Measurements from ENCODE around the gene DIPK1B.
"Not testable (repeated sequence)": the region's sequence is repeated elsewhere in the genome, so short reads cannot be mapped to it uniquely, and the experiment has no call there.

Gene DIPK1B

GRCh38 chr9:136698635-136699246 lies 13.6 kb upstream of the DIPK1B start:
- DNase-seq (ENCODE audit: low spot score) = no peak

- DNase-seq (ENCODE audit: low spot score) = no peak
Measured at GRCh38 chr9:136700304-136700703, 12.1 kb upstream of the DIPK1B start.

- DNase-seq (ENCODE audit: low spot score) = peak; percentile 72
Measured at GRCh38 chr9:136700959-136701667, 11.3 kb upstream of the DIPK1B start.

GRCh38 chr9:136701668-136702053 lies 10.7 kb upstream of the DIPK1B start:
- DNase-seq (ENCODE audit: low spot score) = no peak

- DNase-seq (ENCODE audit: low spot score) = peak; percentile 84
Measured at GRCh38 chr9:136703276-136703860, 9.0 kb upstream of the DIPK1B start.

GRCh38 chr9:136704741-136705140 lies 7.6 kb upstream of the DIPK1B start:
- DNase-seq (ENCODE audit: low spot score) = not testable (repeated sequence)

GRCh38 chr9:136705564-136705963 lies 6.8 kb upstream of the DIPK1B start:
- DNase-seq (ENCODE audit: low spot score) = no peak

- no peak for DNase-seq (ENCODE audit: low spot score)
Measured at GRCh38 chr9:136707011-136707410, 5.4 kb upstream of the DIPK1B start.

- DNase-seq (ENCODE audit: low spot score) = no peak
Measured at GRCh38 chr9:136707849-136708517, 4.4 kb upstream of the DIPK1B start.

- no peak for DNase-seq (ENCODE audit: low spot score)
Measured at GRCh38 chr9:136709454-136710109, 2.8 kb upstream of the DIPK1B start.

GRCh38 chr9:136710543-136710942 lies 1.8 kb upstream of the DIPK1B start:
- DNase-seq (ENCODE audit: low spot score) = no peak

GRCh38 chr9:136711219-136711648 lies 1.1 kb upstream of the DIPK1B start:
- not testable (repeated sequence) for DNase-seq (ENCODE audit: low spot score)

GRCh38 chr9:136712690-136713544 lies 545 bp downstream of the DIPK1B start:
- no peak for DNase-seq (ENCODE audit: low spot score)

GRCh38 chr9:136713550-136713949 lies 1.2 kb downstream of the DIPK1B start:
- no peak for DNase-seq (ENCODE audit: low spot score)

GRCh38 chr9:136714096-136714892 lies 1.9 kb downstream of the DIPK1B start:
- DNase-seq (ENCODE audit: low spot score) = no peak

- no peak for DNase-seq (ENCODE audit: low spot score)
Measured at GRCh38 chr9:136714893-136715274, 2.5 kb downstream of the DIPK1B start.

GRCh38 chr9:136717399-136717798 lies 5.0 kb downstream of the DIPK1B start:
- DNase-seq (ENCODE audit: low spot score) = no peak

- DNase-seq (ENCODE audit: low spot score) = no peak
Measured at GRCh38 chr9:136718345-136719194, 6.2 kb downstream of the DIPK1B start.

- no peak for DNase-seq (ENCODE audit: low spot score)
Measured at GRCh38 chr9:136719195-136719880, 7.0 kb downstream of the DIPK1B start.
